ENCODE measurements around the gene KIAA0825. TPM values are rescaled to one million over a fixed set of nuclear protein-coding genes. Genes with fewer than 3 reads are reported as not detected.

The KIAA0825 gene
- total RNA-seq, 1 experiment from 2014 or later = 1.3 TPM

- Mint-ChIP-seq H3K27me3 (ENCODE audit: low read depth) (no peaks in the 10 kb centered on the region), H3K27ac (no peak overlapping the region), H3K4me3 (no peak overlapping the region), H3K9me3 (no peaks in the 10 kb centered on the region), H3K4me1 (no peaks in the 10 kb centered on the region), H3K36me3 (no peaks in the 10 kb centered on the region)
- DNase-seq (ENCODE audit: low spot score) (no peak), ATAC-seq (no peak)
- CTCF ChIA-PET = no interaction called here
- POLR2A ChIA-PET = no interaction called here
- TF ChIP-seq ERG (CRISPR knock-in tag; IDR thresholded peaks at IDR 0.05) (no peak), ESRRA (CRISPR knock-in tag; IDR thresholded peaks at IDR 0.05; ENCODE audit: borderline replicate concordance) (no peak), ZNF317 (CRISPR knock-in tag; IDR thresholded peaks at IDR 0.05; ENCODE audit: borderline replicate concordance, low read depth) (no peak), USF1 (CRISPR knock-in tag; IDR thresholded peaks at IDR 0.05) (no peak), NFYB (CRISPR knock-in tag; conservative IDR thresholded peaks at IDR 0.05; ENCODE audit: low read depth) (no peak), FOXK1 (CRISPR knock-in tag; IDR thresholded peaks at IDR 0.05) (no peak), NR3C1 (CRISPR knock-in tag; conservative IDR thresholded peaks at IDR 0.05; ENCODE audit: low read depth) (no peak), TCF7 (CRISPR knock-in tag; IDR thresholded peaks at IDR 0.05; ENCODE audit: low read depth) (no peak), ZNF396 (CRISPR knock-in tag; IDR thresholded peaks at IDR 0.05; ENCODE audit: borderline replicate concordance) (no peak), ZNF281 (CRISPR knock-in tag; IDR thresholded peaks at IDR 0.05) (no peak), ZNF512 (CRISPR knock-in tag; IDR thresholded peaks at IDR 0.05; ENCODE audit: borderline replicate concordance) (no peak), ETV6 (CRISPR knock-in tag; IDR thresholded peaks at IDR 0.05) (no peak), NR2C2 (CRISPR knock-in tag; IDR thresholded peaks at IDR 0.05) (no peak), E2F5 (CRISPR knock-in tag; IDR thresholded peaks at IDR 0.05) (no peak), FOXP1 (CRISPR knock-in tag; IDR thresholded peaks at IDR 0.05; ENCODE audit: borderline replicate concordance) (no peak), CBFB (CRISPR knock-in tag; IDR thresholded peaks at IDR 0.05; ENCODE audit: low read depth) (no peak)
These were observed 118.6 kb downstream of the KIAA0825 start for GRCh38 chr5:94499806-94500205.

- Mint-ChIP-seq H3K27ac (no peak overlapping the region), H3K36me3 (no peaks in the 10 kb centered on the region), H3K4me3 (no peak overlapping the region), H3K27me3 (ENCODE audit: low read depth) (no peaks in the 10 kb centered on the region), H3K9me3 (no peaks in the 10 kb centered on the region), H3K4me1 (no peaks in the 10 kb centered on the region)
- ATAC-seq = no peak
- ChIA-PET CTCF (interaction anchor here (1.1 kb wide), 1 partner anchor 27 kb away, joined by 3 read pairs; no protein-coding TSS in a partner anchor), POLR2A (no interaction called here)
- no peak for DNase-seq (ENCODE audit: low spot score)
- TF ChIP-seq NR2C2 (CRISPR knock-in tag; IDR thresholded peaks at IDR 0.05) = no peak
- TF ChIP-seq AR (CRISPR knock-in tag; IDR thresholded peaks at IDR 0.05) = no peak
- no peak for TF ChIP-seq TP53 (CRISPR knock-in tag; IDR thresholded peaks at IDR 0.05)
- TF ChIP-seq ATF3 (CRISPR knock-in tag; conservative IDR thresholded peaks at IDR 0.05) = no peak
- no peak for TF ChIP-seq STAT6 (CRISPR knock-in tag; conservative IDR thresholded peaks at IDR 0.05; ENCODE audit: low read depth)
- no peak for TF ChIP-seq ZNF219 (CRISPR knock-in tag; IDR thresholded peaks at IDR 0.05; ENCODE audit: borderline replicate concordance)
These were observed 120.2 kb downstream of the KIAA0825 start for GRCh38 chr5:94498199-94498598.
